Neural cell (in vitro differentiated cells): Measurements from ENCODE around the gene FOXF1.

Source experiments
- MXI1 ChIP-seq: fragments of 450-650 bp; conservative IDR thresholded peaks from 2 replicates; pipeline ENCODE4 v1.6.1; 2014; ENCODE audit warnings: antibody characterized with exemption, mild to moderate bottlenecking; ENCODE audit not compliant: poor library complexity, severe bottlenecking
- POLR2AphosphoS5 ChIP-seq: IDR thresholded peaks from 2 replicates; pipeline ENCODE4 v1.6.1; 2012
- RAD21 ChIP-seq: fragments of 450-650 bp; conservative IDR thresholded peaks from 2 replicates; pipeline ENCODE4 v1.6.1; 2014; ENCODE audit warnings: antibody characterized with exemption, mild to moderate bottlenecking, moderate library complexity
- SMC3 ChIP-seq: fragments of 450-650 bp; conservative IDR thresholded peaks from 2 replicates; pipeline ENCODE4 v1.6.1; 2014; ENCODE audit warnings: antibody characterized with exemption, mild to moderate bottlenecking, moderate library complexity; ENCODE audit not compliant: poor library complexity
- TF ChIP-seq, protein P1 (sequence below): IDR thresholded peaks from 2 replicates; pipeline ENCODE4 v1.6.1; 2012; ENCODE audit warnings: borderline replicate concordance
- TF ChIP-seq, protein P2 (sequence below): fragments of 450-650 bp; IDR thresholded peaks from 2 replicates; pipeline ENCODE4 v1.5.1; 2014; ENCODE audit warnings: antibody characterized with exemption, mild to moderate bottlenecking, moderate library complexity; ENCODE audit not compliant: poor library complexity, severe bottlenecking

DNA sequence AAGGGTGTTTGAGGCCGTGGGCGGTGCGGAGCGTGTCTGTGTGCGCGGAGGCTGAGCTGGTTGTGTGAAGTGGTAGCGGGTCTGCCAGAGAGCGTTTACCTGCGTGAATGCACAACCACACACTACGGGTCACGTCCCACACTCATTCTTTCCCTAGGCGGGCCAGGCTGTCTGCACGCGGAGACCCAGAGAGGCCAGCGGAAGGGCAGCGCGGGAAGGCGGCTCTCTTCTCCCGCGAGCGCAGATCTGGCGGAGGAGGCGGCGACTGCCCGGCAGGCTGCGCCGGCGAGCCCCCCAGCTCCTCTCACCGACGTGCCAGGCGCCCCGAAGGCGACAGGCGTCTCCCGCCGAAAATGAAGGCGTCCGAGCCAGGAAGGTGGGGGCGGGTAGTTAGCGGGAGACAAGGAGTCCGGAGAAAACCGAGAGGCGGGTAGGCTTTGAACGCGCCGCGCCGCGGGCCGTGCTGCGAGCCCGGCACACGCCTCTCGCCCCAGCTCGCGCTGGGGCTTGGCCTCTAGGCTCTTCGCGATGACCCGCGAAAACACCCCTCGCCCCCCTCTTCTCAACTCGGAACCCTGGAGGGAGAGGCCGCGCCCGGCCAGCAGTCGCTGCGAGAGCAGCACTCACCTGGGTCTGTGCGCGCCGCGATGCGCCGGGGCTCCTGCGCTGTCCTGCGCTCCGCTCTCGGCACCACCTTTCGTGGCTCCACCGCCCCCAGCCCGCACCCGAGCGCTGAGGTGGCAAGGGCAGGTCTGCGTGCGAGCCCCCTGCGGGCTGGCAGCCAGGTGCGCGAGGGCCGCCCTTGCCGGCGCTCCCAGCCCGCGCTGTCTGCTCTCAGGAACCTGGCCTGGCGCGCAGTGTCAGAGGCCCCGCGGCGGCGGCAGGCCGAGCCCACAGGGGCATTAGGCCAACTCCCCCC is 2.0 kb upstream of the FOXF1 start:
- TF ChIP-seq, protein P1, sequence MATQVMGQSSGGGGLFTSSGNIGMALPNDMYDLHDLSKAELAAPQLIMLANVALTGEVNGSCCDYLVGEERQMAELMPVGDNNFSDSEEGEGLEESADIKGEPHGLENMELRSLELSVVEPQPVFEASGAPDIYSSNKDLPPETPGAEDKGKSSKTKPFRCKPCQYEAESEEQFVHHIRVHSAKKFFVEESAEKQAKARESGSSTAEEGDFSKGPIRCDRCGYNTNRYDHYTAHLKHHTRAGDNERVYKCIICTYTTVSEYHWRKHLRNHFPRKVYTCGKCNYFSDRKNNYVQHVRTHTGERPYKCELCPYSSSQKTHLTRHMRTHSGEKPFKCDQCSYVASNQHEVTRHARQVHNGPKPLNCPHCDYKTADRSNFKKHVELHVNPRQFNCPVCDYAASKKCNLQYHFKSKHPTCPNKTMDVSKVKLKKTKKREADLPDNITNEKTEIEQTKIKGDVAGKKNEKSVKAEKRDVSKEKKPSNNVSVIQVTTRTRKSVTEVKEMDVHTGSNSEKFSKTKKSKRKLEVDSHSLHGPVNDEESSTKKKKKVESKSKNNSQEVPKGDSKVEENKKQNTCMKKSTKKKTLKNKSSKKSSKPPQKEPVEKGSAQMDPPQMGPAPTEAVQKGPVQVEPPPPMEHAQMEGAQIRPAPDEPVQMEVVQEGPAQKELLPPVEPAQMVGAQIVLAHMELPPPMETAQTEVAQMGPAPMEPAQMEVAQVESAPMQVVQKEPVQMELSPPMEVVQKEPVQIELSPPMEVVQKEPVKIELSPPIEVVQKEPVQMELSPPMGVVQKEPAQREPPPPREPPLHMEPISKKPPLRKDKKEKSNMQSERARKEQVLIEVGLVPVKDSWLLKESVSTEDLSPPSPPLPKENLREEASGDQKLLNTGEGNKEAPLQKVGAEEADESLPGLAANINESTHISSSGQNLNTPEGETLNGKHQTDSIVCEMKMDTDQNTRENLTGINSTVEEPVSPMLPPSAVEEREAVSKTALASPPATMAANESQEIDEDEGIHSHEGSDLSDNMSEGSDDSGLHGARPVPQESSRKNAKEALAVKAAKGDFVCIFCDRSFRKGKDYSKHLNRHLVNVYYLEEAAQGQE, result no peak
- TF ChIP-seq POLR2AphosphoS5 (no peak), RAD21 (no peak), MXI1 (no peak), SMC3 (no peak)
- TF ChIP-seq, protein P2, sequence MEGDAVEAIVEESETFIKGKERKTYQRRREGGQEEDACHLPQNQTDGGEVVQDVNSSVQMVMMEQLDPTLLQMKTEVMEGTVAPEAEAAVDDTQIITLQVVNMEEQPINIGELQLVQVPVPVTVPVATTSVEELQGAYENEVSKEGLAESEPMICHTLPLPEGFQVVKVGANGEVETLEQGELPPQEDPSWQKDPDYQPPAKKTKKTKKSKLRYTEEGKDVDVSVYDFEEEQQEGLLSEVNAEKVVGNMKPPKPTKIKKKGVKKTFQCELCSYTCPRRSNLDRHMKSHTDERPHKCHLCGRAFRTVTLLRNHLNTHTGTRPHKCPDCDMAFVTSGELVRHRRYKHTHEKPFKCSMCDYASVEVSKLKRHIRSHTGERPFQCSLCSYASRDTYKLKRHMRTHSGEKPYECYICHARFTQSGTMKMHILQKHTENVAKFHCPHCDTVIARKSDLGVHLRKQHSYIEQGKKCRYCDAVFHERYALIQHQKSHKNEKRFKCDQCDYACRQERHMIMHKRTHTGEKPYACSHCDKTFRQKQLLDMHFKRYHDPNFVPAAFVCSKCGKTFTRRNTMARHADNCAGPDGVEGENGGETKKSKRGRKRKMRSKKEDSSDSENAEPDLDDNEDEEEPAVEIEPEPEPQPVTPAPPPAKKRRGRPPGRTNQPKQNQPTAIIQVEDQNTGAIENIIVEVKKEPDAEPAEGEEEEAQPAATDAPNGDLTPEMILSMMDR, result no peak
